ENCODE data around the gene STRIT1. TPM values are rescaled to one million over a fixed set of nuclear protein-coding genes. Genes with fewer than 3 reads are reported as not detected.

STRIT1 gene
- total and polyA plus RNA-seq, 9 of the 15 experiments (the other 6 are each of a cell fraction or from before 2014, with no cell fraction given) = not detected

- CTCF ChIA-PET (ENCODE audit: low intra/inter-chr PET ratio) = no interaction called here
- no peak overlapping the region for H2AFZ ChIP-seq (ENCODE audit: low read depth, low read length)
- no peaks in the 10 kb centered on the region for H3K4me1 ChIP-seq (replicated peaks in 1 of 2; ENCODE audit: control insufficient read depth in 2 of 2, insufficient read depth in 2 of 2, low read length in 2 of 2)
- in situ Hi-C loops (cut with MboI) = no loop called here
- WGBS (ENCODE audit: insufficient coverage, low coverage, missing lambda C conversion rate) = 93% methylated on average over 16 of the region's 28 CpGs
- peak; percentile 89 for TF ChIP-seq CHAMP1 (IDR thresholded peaks at IDR 0.05)
- peak; percentile 69 for TF ChIP-seq ZBTB33 (CRISPR knock-in tag; IDR thresholded peaks at IDR 0.05)
- no peak for TF ChIP-seq BCLAF1 (IDR thresholded peaks at IDR 0.05; ENCODE audit: borderline replicate concordance in 1 of 2, control insufficient read depth in 1 of 2, low read depth in 2 of 2, low read length in 1 of 2)
- H3K27me3 ChIP-seq (ENCODE audit: control insufficient read depth in 2 of 2, insufficient read depth in 2 of 2, low read length in 2 of 2) = no peaks in the 10 kb centered on the region
- no peak overlapping the region for H3K4me2 ChIP-seq (ENCODE audit: insufficient read depth, low read length)
- H3K27ac ChIP-seq (ENCODE audit: extremely low read depth, low read depth, low read length) = no peak overlapping the region
- FAIRE-seq (no peak), DNase-seq (ENCODE audit: extremely low read depth in 1 of 4, low spot score in 3 of 4) (no peak), ATAC-seq (no peak)
- no peaks in the 10 kb centered on the region for H3K36me3 ChIP-seq (ENCODE audit: control insufficient read depth, insufficient read depth, low read length)
- no TSS peak for BruUV-seq (replicated peaks)
- H3K4me3 ChIP-seq = no peak overlapping the region
- POLR2A ChIA-PET = interaction anchor here (0.6 kb wide), 1 partner anchor 663 kb away, joined by 3 read pairs; no protein-coding TSS in a partner anchor
- no peaks in the 10 kb centered on the region for H3K79me2 ChIP-seq (ENCODE audit: control insufficient read depth, insufficient read depth, low read length)
- H3K9me1 ChIP-seq (ENCODE audit: control insufficient read depth, insufficient read depth, low read length) = no peaks in the 10 kb centered on the region
- no peak overlapping the region for H3K9ac ChIP-seq (ENCODE audit: insufficient read depth in 1 of 2, low read depth in 2 of 2, low read length in 2 of 2)
- no peaks in the 10 kb centered on the region; the same call in 1 of the 2 replicates for H3K9me3 ChIP-seq (replicated peaks; ENCODE audit: control insufficient read depth, insufficient read depth, low read depth, low read length)
- intact Hi-C loops (cut with micrococcal nuclease) = no loop called here
- H4K20me1 ChIP-seq (replicated peaks; ENCODE audit: control insufficient read depth, insufficient read depth, low read length) = no peaks in the 10 kb centered on the region
Observed at GRCh38 chr3:155309581-155309980, 16.1 kb upstream of the STRIT1 start.
